ENCODE data around the gene SYNPO2. TPM values are rescaled to one million over a fixed set of nuclear protein-coding genes. Genes with fewer than 3 reads are reported as not detected.

The SYNPO2 gene
- total and polyA plus RNA-seq, 8 donors: 2.8 to 30.7 (median 4.6) TPM

DNA sequence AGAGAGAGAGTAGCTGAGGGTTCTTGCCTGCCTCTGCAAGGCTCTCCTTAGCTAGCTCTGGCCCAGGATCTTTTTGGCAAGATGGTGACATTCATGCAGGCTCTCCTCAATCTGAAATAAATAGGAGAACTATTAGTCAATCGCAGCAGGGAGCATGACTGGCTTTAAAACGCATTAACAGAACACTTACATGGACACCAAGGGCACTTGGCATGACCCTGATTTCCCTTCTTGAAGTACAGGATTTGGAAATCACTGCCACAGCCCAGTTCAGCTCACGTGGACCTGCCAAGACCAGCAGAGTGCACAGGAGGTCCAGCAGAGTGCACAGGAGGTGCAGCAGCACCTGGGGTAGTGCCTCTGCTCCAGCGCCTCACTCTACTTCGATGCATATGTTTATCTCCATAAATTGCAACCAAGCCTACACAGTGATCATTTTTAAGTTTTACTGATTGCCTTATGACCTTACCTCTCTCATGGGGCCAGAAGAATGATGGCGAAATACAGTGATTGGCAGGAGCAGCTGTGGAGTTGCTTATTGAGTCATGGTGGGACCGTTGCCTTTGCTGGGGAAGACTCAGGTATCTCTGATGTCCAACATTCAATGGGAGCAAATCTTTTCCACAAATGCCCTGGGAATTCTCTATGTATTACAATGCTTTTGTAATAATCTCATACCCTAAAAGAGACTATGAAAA is 122.4 kb downstream of the SYNPO2 start:
- no peak overlapping the region for H3K4me3 ChIP-seq
- intact Hi-C loops (cut with DNase I): no loop called here
- no peak overlapping the region for H3K27ac ChIP-seq
- H3K9me3 ChIP-seq: no peaks in the 10 kb centered on the region
- H3K36me3 ChIP-seq: no peaks in the 10 kb centered on the region
- ATAC-seq (peak; percentile 88), DNase-seq (peak in 2 of 4 donors; percentile 20 to 44)
- no peaks in the 10 kb centered on the region for H3K27me3 ChIP-seq
- H3K4me1 ChIP-seq: peaks cover 0 to 14% of the 10 kb centered on the region in 2 donors
- TF ChIP-seq, protein P1, sequence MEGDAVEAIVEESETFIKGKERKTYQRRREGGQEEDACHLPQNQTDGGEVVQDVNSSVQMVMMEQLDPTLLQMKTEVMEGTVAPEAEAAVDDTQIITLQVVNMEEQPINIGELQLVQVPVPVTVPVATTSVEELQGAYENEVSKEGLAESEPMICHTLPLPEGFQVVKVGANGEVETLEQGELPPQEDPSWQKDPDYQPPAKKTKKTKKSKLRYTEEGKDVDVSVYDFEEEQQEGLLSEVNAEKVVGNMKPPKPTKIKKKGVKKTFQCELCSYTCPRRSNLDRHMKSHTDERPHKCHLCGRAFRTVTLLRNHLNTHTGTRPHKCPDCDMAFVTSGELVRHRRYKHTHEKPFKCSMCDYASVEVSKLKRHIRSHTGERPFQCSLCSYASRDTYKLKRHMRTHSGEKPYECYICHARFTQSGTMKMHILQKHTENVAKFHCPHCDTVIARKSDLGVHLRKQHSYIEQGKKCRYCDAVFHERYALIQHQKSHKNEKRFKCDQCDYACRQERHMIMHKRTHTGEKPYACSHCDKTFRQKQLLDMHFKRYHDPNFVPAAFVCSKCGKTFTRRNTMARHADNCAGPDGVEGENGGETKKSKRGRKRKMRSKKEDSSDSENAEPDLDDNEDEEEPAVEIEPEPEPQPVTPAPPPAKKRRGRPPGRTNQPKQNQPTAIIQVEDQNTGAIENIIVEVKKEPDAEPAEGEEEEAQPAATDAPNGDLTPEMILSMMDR (IDR thresholded peaks at IDR 0.05): no peak

- H3K27me3 ChIP-seq: no peaks in the 10 kb centered on the region
- H3K4me1 ChIP-seq: peaks cover 0 to 14% of the 10 kb centered on the region in 2 donors
- ATAC-seq (peak; percentile 12), DNase-seq (no peak)
- H3K4me3 ChIP-seq: no peak overlapping the region
- no peaks in the 10 kb centered on the region for H3K9me3 ChIP-seq
- TF ChIP-seq, protein P1 (IDR thresholded peaks at IDR 0.05): no peak
- H3K36me3 ChIP-seq: no peaks in the 10 kb centered on the region
- no peak overlapping the region for H3K27ac ChIP-seq
- intact Hi-C loops (cut with DNase I): no loop called here
These were observed 122.9 kb downstream of the SYNPO2 start for GRCh38 chr4:119011607-119011988.

- no peak overlapping the region for H3K27ac ChIP-seq
- no peak overlapping the region for H3K4me3 ChIP-seq
These were observed 126.0 kb downstream of the SYNPO2 start for GRCh38 chr4:119014658-119015057.

DNA sequence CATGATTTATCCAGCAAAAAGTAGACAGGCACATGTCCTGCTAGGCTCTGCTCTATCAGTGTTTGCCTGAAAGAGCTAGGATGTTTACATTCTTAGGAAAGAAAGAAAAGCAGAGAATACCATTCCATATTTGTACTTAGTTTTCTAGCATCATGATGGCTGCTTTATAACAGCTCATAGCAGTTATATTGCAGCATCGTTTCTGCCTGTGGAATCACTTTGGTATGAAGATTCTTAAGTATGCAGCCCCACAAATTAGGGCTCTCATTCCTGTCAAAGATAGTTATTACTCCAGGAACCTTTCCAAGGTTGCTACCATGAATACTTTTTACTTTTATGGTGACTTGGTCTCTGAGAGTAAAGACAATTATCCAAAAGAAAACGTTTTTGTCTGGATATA is 128.0 kb downstream of the SYNPO2 start:
- TF ChIP-seq, protein P1 (IDR thresholded peaks at IDR 0.05): no peak
- H3K4me1 ChIP-seq: no peaks in the 10 kb centered on the region
- H3K27me3 ChIP-seq: no peaks in the 10 kb centered on the region
- DNase-seq: peak in 1 of 4 donors; percentile 30
- intact Hi-C loops (cut with DNase I): no loop called here
- ATAC-seq: no peak
- H3K9me3 ChIP-seq: no peaks in the 10 kb centered on the region
- no peak overlapping the region for H3K4me3 ChIP-seq
- no peak overlapping the region for H3K27ac ChIP-seq
- no peaks in the 10 kb centered on the region for H3K36me3 ChIP-seq

More at GRCh38 chr4:119014658-119015057, 126.0 kb downstream of the SYNPO2 start:
- ATAC-seq (no peak), DNase-seq (no peak)
- no peaks in the 10 kb centered on the region for H3K27me3 ChIP-seq
- no peaks in the 10 kb centered on the region for H3K9me3 ChIP-seq
- intact Hi-C loops (cut with DNase I): no loop called here
- H3K4me1 ChIP-seq: peaks cover 0 to 7% of the 10 kb centered on the region in 2 donors
- TF ChIP-seq, protein P1 (IDR thresholded peaks at IDR 0.05): no peak
- no peaks in the 10 kb centered on the region for H3K36me3 ChIP-seq

DNA sequence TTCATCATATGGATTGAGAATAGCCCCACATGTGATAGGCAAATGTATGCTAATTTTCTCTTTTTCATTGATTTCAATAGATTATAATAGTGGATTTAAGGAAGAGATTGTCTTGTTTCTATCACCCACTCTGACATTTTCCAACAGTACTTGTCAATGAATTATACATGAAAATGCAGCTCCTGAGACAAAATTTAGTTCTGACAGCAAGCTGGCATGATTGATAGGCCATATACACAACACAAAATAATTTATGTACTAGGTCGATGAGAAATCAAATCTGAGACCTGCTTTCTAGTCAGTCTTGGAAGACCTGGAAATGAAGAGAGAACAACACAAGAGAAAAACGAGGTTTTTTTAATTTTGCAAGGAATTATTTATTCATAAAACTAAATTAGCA is 129.0 kb downstream of the SYNPO2 start:
- Histone ChIP-seq H3K9me3 (no peaks in the 10 kb centered on the region), H3K27ac (no peak overlapping the region), H3K4me3 (no peak overlapping the region), H3K4me1 (no peaks in the 10 kb centered on the region), H3K36me3 (no peaks in the 10 kb centered on the region), H3K27me3 (no peaks in the 10 kb centered on the region)
- TF ChIP-seq, protein P1 (IDR thresholded peaks at IDR 0.05): no peak
- DNase-seq: no peak
- intact Hi-C loops (cut with DNase I): no loop called here
- no peak for ATAC-seq

All from left lung (tissue), 10 donors.